HFFc6 (cell line): Measurements from ENCODE around the gene NUFIP2. TPM values are rescaled to one million over a fixed set of nuclear protein-coding genes. Genes with fewer than 3 reads are reported as not detected.

Experiments
- DNase-seq: peaks from one replicate; pipeline ENCODE4 v3.0.0-alpha.2; 2018
- H3K27ac Mint-ChIP-seq: 2 replicates; pipeline ENCODE4 v1.8.0; 2020; ENCODE audit warnings: mild to moderate bottlenecking, mixed read lengths
- H3K27me3 Mint-ChIP-seq: 2 replicates; pipeline ENCODE4 v1.8.0; 2021; ENCODE audit warnings: mild to moderate bottlenecking, moderate library complexity, mixed read lengths; ENCODE audit not compliant: insufficient read depth
- H3K36me3 Mint-ChIP-seq: 2 replicates; pipeline ENCODE4 v1.8.0; 2021; ENCODE audit warnings: low read depth, mixed read lengths
- H3K4me1 Mint-ChIP-seq: 2 replicates; pipeline ENCODE4 v1.8.0; 2020; ENCODE audit warnings: low read depth, mixed read lengths
- H3K4me3 Mint-ChIP-seq: 2 replicates; pipeline ENCODE4 v1.8.0; 2020; ENCODE audit warnings: mild to moderate bottlenecking, moderate library complexity, mixed read lengths
- H3K9me3 Mint-ChIP-seq: 2 replicates; pipeline ENCODE4 v1.8.0; 2020; ENCODE audit warnings: mild to moderate bottlenecking, mixed read lengths
- total RNA-seq, 6 experiments: library from RNA; stranded (reverse); fragmentation: NEBNext Ultra II Directional; extraction: Animal tissue kit (Norgen Biotek cat#: 25700); gene quantifications; 2 replicates in 1 of 6; 3 replicates in 5 of 6; pipeline ENCODE4 v1.2.3, GENCODE V29; 2021
- TF ChIP-seq, protein P1 (sequence below): fragments of 200-600 bp; sonication (generic); IDR thresholded peaks from 2 replicates; pipeline ENCODE4 v1.5.0; 2021; ENCODE audit warnings: antibody characterized with exemption, mild to moderate bottlenecking

The NUFIP2 gene
- total RNA-seq, 6 experiments from 2014 or later = 43.8 to 51.8 (median 49.9) TPM

DNA sequence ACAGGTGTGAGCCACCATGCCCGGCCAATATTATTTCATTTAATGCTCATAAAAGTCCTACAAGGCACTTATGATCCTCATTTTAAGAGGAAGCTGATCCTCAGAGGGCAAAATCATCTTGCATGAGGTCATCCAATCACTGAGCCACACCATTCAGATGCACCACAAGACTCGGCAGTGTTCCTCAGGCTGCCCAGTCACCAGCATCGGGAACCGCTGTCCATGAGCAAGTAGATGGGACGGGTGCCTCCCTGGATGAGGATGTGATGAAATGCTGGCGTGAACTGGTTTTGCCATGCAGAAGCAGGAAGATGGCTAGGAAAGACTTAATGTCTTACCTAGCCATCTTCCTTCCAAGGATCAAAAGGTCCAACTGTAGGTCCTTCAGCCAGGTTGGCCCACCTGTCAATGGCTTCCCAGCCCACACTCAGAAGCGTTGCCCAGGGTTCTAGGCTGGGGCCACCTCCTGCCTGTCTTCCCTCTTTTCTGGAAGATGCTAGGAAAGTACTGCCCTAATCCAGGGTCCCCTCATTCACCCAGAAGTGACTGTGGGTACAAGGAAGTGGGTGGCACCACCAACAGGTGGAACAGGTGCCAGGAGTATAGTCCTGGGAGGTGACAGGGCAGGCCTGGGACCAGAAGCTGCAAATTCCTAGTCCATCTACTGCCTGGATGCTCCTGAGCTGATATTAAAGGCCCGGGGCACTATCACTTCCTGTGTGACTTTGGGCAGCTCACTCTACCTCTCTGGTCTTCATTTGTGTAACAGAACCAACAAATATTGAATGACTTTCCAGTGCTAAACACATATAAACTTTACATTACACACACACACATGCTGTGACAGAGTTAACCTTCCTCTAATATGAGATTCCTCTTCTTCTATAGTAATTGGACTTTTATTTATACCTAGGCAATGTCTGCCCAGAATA lies 79.5 kb downstream of the NUFIP2 start:
- TF ChIP-seq, protein P1, sequence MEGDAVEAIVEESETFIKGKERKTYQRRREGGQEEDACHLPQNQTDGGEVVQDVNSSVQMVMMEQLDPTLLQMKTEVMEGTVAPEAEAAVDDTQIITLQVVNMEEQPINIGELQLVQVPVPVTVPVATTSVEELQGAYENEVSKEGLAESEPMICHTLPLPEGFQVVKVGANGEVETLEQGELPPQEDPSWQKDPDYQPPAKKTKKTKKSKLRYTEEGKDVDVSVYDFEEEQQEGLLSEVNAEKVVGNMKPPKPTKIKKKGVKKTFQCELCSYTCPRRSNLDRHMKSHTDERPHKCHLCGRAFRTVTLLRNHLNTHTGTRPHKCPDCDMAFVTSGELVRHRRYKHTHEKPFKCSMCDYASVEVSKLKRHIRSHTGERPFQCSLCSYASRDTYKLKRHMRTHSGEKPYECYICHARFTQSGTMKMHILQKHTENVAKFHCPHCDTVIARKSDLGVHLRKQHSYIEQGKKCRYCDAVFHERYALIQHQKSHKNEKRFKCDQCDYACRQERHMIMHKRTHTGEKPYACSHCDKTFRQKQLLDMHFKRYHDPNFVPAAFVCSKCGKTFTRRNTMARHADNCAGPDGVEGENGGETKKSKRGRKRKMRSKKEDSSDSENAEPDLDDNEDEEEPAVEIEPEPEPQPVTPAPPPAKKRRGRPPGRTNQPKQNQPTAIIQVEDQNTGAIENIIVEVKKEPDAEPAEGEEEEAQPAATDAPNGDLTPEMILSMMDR = no peak
- H3K27me3 Mint-ChIP-seq = peaks cover 4% of the 10 kb centered on the region; the same call in 1 of the 2 replicates
- DNase-seq = no peak
- no peaks in the 10 kb centered on the region for H3K36me3 Mint-ChIP-seq
- no peak overlapping the region for H3K27ac Mint-ChIP-seq
- no peak overlapping the region for H3K4me3 Mint-ChIP-seq
- peaks cover 40% of the 10 kb centered on the region for H3K4me1 Mint-ChIP-seq
- H3K9me3 Mint-ChIP-seq = no peaks in the 10 kb centered on the region

- Mint-ChIP-seq H3K36me3 (no peaks in the 10 kb centered on the region), H3K4me1 (peaks cover 40% of the 10 kb centered on the region), H3K27me3 (peaks cover 5% of the 10 kb centered on the region; the same call in 1 of the 2 replicates), H3K9me3 (no peaks in the 10 kb centered on the region), H3K27ac (no peak overlapping the region), H3K4me3 (no peak overlapping the region)
- TF ChIP-seq, protein P1 = no peak
- DNase-seq = peak; percentile 43
These were observed 81.2 kb downstream of the NUFIP2 start for GRCh38 chr17:29212681-29213121.

GRCh38 chr17:29212094-29212631 lies 81.8 kb downstream of the NUFIP2 start:
- peaks cover 36% of the 10 kb centered on the region for H3K4me1 Mint-ChIP-seq
- H3K36me3 Mint-ChIP-seq = no peaks in the 10 kb centered on the region
- no peak for DNase-seq
- no peak overlapping the region for H3K4me3 Mint-ChIP-seq
- TF ChIP-seq, protein P1 = no peak
- peaks cover 5% of the 10 kb centered on the region; the same call in 1 of the 2 replicates for H3K27me3 Mint-ChIP-seq
- H3K27ac Mint-ChIP-seq = no peak overlapping the region
- no peaks in the 10 kb centered on the region for H3K9me3 Mint-ChIP-seq

GRCh38 chr17:29210879-29211278 lies 83.1 kb downstream of the NUFIP2 start:
- Mint-ChIP-seq H3K4me3 (no peak overlapping the region), H3K36me3 (no peaks in the 10 kb centered on the region), H3K4me1 (peaks cover 24% of the 10 kb centered on the region), H3K27me3 (peaks cover 5% of the 10 kb centered on the region; the same call in 1 of the 2 replicates), H3K9me3 (no peaks in the 10 kb centered on the region), H3K27ac (no peak overlapping the region)
- TF ChIP-seq, protein P1 = no peak
- DNase-seq = no peak

DNA sequence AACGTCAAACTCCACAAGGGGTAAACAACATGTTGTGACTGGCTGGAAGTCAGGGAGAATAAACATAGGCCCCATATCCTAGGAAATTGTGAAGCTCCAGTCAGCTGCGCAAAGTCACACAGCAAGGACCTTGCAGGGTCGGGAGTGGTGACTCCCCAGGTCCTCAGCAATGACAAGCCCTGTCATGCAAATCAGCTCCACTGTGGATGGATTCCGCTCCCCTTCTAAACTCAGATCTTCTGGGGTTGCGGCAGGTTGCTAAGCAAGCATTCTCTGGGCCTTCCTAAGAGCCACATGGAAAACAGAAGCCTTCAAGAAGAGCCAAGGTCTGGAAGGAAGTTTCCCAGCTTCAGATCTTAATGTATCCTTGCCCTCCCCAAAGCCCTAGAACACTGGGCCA lies 84.9 kb downstream of the NUFIP2 start:
- H3K27ac Mint-ChIP-seq = no peak overlapping the region
- H3K4me3 Mint-ChIP-seq = no peak overlapping the region
- H3K27me3 Mint-ChIP-seq = peaks cover 8% of the 10 kb centered on the region
- H3K4me1 Mint-ChIP-seq = peaks cover 17% of the 10 kb centered on the region
- TF ChIP-seq, protein P1 = no peak
- no peaks in the 10 kb centered on the region for H3K9me3 Mint-ChIP-seq
- DNase-seq = no peak
- H3K36me3 Mint-ChIP-seq = no peaks in the 10 kb centered on the region
